ENCODE measurements around the gene USP40. TPM values are rescaled to one million over a fixed set of nuclear protein-coding genes. Genes with fewer than 3 reads are reported as not detected.

USP40 gene
- total and polyA plus RNA-seq, 2 donors (not counting 1 experiment from before 2014, with no cell fraction given) = 19.8 to 37.0 TPM

GRCh38 chr2:233449921-233450863 is 116.4 kb downstream of the USP40 start:
- peaks cover 15 to 100% of the 10 kb centered on the region in 2 experiments for H3K36me3 ChIP-seq (replicated peaks in 1 of 2; ENCODE audit: control extremely low read depth in 1 of 2, control insufficient read depth in 1 of 2, extremely low read depth in 1 of 2, insufficient read depth in 2 of 2, low read length in 1 of 2)
- no peak for ATAC-seq (ENCODE audit: low read depth)
- Mint-ChIP-seq H3K9me3 (ENCODE audit: insufficient read depth) (no peaks in the 10 kb centered on the region), H3K4me3 (no peak overlapping the region), H3K27me3 (no peaks in the 10 kb centered on the region), H3K4me1 (no peaks in the 10 kb centered on the region), H3K27ac (no peak overlapping the region)
- H4K20me1 ChIP-seq (ENCODE audit: control insufficient read depth, insufficient read depth, low read length, poor library complexity, severe bottlenecking) = peaks cover 92% of the 10 kb centered on the region
- intact Hi-C loops (cut with micrococcal nuclease) = loop anchor here (10.0 kb wide), 1 partner anchor 65 kb away; no protein-coding TSS in a partner anchor
- no peaks in the 10 kb centered on the region for H3K27me3 ChIP-seq (replicated peaks in 1 of 4; ENCODE audit: control extremely low read depth in 1 of 4, control insufficient read depth in 3 of 4, insufficient read depth in 4 of 4, low read length in 3 of 4)
- H2AFZ ChIP-seq (ENCODE audit: insufficient read depth, low read depth, low read length, poor library complexity, severe bottlenecking) = no peak overlapping the region
- H3K9me3 ChIP-seq (ENCODE audit: control extremely low read depth in 1 of 3, control insufficient read depth in 2 of 3, insufficient read depth in 1 of 3, low read length in 2 of 3) = no peaks in the 10 kb centered on the region
- no peak overlapping the region for H3K27ac ChIP-seq (ENCODE audit: low read length in 2 of 2)
- TF ChIP-seq CTCF (IDR thresholded peaks at IDR 0.05) (no peak), EZH2 (IDR thresholded peaks at IDR 0.05; ENCODE audit: borderline replicate concordance, insufficient read depth, low read depth, low read length, poor library complexity, severe bottlenecking) (no peak)
- ChIA-PET CTCF (no interaction called here), POLR2A (no interaction called here)
- H3K79me2 ChIP-seq (ENCODE audit: control insufficient read depth, insufficient read depth, low read length) = peaks cover 73% of the 10 kb centered on the region
- 91% methylated on average over 31 of the region's 33 CpGs for WGBS (ENCODE audit: insufficient coverage)
- H3K4me1 ChIP-seq (ENCODE audit: control insufficient read depth in 2 of 2, insufficient read depth in 2 of 2, low read length in 2 of 2) = no peaks in the 10 kb centered on the region
- no peak for DNase-seq
- no peak overlapping the region for H3K4me2 ChIP-seq (replicated peaks; ENCODE audit: low read depth, low read length, poor library complexity, severe bottlenecking)
- H3K9ac ChIP-seq (ENCODE audit: low read length) = no peak overlapping the region
- H3K4me3 ChIP-seq (ENCODE audit: control extremely low read depth in 1 of 5, extremely low read depth in 1 of 5, insufficient read depth in 1 of 5, low read depth in 2 of 5, low read length in 4 of 5) = no peak overlapping the region

Data from B cell (primary cell).